GM18870 (cell line): Measurements from ENCODE around the gene KCNT1.

Experiments used
- ATAC-seq: cut with Tn5 transposase; IDR thresholded peaks from one replicate; pipeline ENCODE4 v1.9.1; 2021; ENCODE audit warnings: moderate library complexity; ENCODE audit not compliant: unreplicated experiment

Gene KCNT1

GRCh38 chr9:135724186-135724787, 22.3 kb downstream of the KCNT1 start:
- no peak for ATAC-seq

GRCh38 chr9:135726138-135726853, 24.3 kb downstream of the KCNT1 start:
- no peak for ATAC-seq

GRCh38 chr9:135727257-135727875, 25.4 kb downstream of the KCNT1 start:
- no peak for ATAC-seq

GRCh38 chr9:135728436-135729110, 26.6 kb downstream of the KCNT1 start:
- ATAC-seq, result no peak

- ATAC-seq, result no peak
Measured at GRCh38 chr9:135729480-135729879, 27.5 kb downstream of the KCNT1 start.

GRCh38 chr9:135731454-135731853, 29.5 kb downstream of the KCNT1 start:
- ATAC-seq, result no peak

GRCh38 chr9:135732569-135733257, 30.7 kb downstream of the KCNT1 start:
- no peak for ATAC-seq

GRCh38 chr9:135734616-135735144, 32.7 kb downstream of the KCNT1 start:
- no peak for ATAC-seq

GRCh38 chr9:135736272-135736978, 34.4 kb downstream of the KCNT1 start:
- ATAC-seq, result no peak

- no peak for ATAC-seq
Measured at GRCh38 chr9:135736979-135737839, 35.2 kb downstream of the KCNT1 start.

GRCh38 chr9:135737840-135738521, 36.0 kb downstream of the KCNT1 start:
- ATAC-seq, result no peak

- no peak for ATAC-seq
Measured at GRCh38 chr9:135739271-135740220, 37.6 kb downstream of the KCNT1 start.

- no peak for ATAC-seq
Measured at GRCh38 chr9:135741276-135742219, 39.6 kb downstream of the KCNT1 start.

GRCh38 chr9:135743021-135743420, 41.0 kb downstream of the KCNT1 start:
- ATAC-seq, result no peak

GRCh38 chr9:135743546-135744332, 41.8 kb downstream of the KCNT1 start:
- no peak for ATAC-seq
